Stomach (tissue), 9 donors: ENCODE measurements around the gene MYCBP2. TPM values are rescaled to one million over a fixed set of nuclear protein-coding genes. Genes with fewer than 3 reads are reported as not detected.

Experiments
- DNase-seq, 2 donors: peaks; one replicate each; pipeline versions ENCODE4 v3.0.0 to v3.0.0-alpha.2; 2013 to 2019
- H3K27ac ChIP-seq, 5 donors: fragments of 200-600 bp in 4 of 5; sonication (generic) in 4 of 5; one replicate each; pipeline ENCODE4 v1.5.1; 2013 to 2019; ENCODE audit warnings: mild to moderate bottlenecking in 1 of 5, moderate library complexity in 1 of 5
- H3K27me3 ChIP-seq, 3 donors: fragments of 200-600 bp; sonication (generic); one replicate each; pipeline ENCODE4 v1.5.1; 2017 to 2019; ENCODE audit warnings: mixed run types in 1 of 3
- H3K36me3 ChIP-seq, 4 donors: fragments of 200-600 bp; sonication (generic); 1 replicate in 3 of 4; 2 replicates in 1 of 4; pipeline ENCODE4 v1.5.1; 2016 to 2019
- H3K4me1 ChIP-seq, 4 donors: fragments of 200-600 bp; sonication (generic); one replicate each; pipeline ENCODE4 v1.5.1; 2016 to 2019
- H3K4me3 ChIP-seq, 4 donors: fragments of 200-600 bp; sonication (generic) in 3 of 4; one replicate each; pipeline ENCODE4 v1.5.1; 2016 to 2019; ENCODE audit warnings: mild to moderate bottlenecking in 1 of 4
- H3K9me3 ChIP-seq, 4 donors: fragments of 200-600 bp; sonication (generic); one replicate each; pipeline ENCODE4 v1.5.1; 2016 to 2019
- EP300 ChIP-seq: sonication (generic); formaldehyde crosslinking; IDR thresholded peaks from one replicate; pipeline ENCODE4 v1.6.1; 2017; ENCODE audit warnings: antibody characterized with exemption
- POLR2A ChIP-seq, 4 donors: fragments of 450-650 bp; IDR thresholded peaks; one replicate each; pipeline ENCODE4 v1.6.1; 2016; ENCODE audit warnings: antibody characterized with exemption in 4 of 4, control low read depth in 2 of 4, mild to moderate bottlenecking in 1 of 4, moderate library complexity in 1 of 4
- POLR2AphosphoS5 ChIP-seq, 3 donors: sonication (generic); formaldehyde crosslinking; IDR thresholded peaks; one replicate each; pipeline ENCODE4 v1.6.1; 2016; ENCODE audit warnings: antibody characterized with exemption in 3 of 3
- WGBS, 5 donors: extraction: QIAGEN DNeasy Blood & Tissue Kit in 3 of 5; methylation state at CpG; one replicate each; pipeline versions ENCODE4 v1.1.5 to v1.1.7; 2013 to 2018; 5-methylcytosine and 5-hydroxymethylcytosine counted together
- intact Hi-C: fragments of 100-400 bp; cut with DNase I; formaldehyde crosslinking; loops from one replicate; pipeline ENCODE4 v1.15.1; 2023; ENCODE audit warnings: low total_unique reads
- polyA plus RNA-seq, 3 donors: library from polyadenylated mRNA; stranded (reverse); fragments of 200-250 nt; gene quantifications; one replicate each; pipeline ENCODE4 v1.2.3, GENCODE V29; 2013
- total RNA-seq, 5 donors: library from RNA; depleted of rRNA; stranded (reverse); fragments of >200 nt; gene quantifications; one replicate each; pipeline versions ENCODE4 v1.1.0 to v1.2.3, GENCODE V29; 2014 to 2016
- TF ChIP-seq, protein P1 (sequence below), 7 experiments: fragments of 450-650 bp in 4 of 7; fragments of 200-600 bp in 3 of 7; sonication (generic) in 3 of 7; IDR thresholded peaks; one replicate each; pipeline ENCODE4 v1.5.1; 2016 to 2019; ENCODE audit warnings: antibody characterized with exemption in 7 of 7, control low read depth in 2 of 7, mild to moderate bottlenecking in 1 of 7
- donor health status: healthy with polysubstance abuse.
- donor health status: Bipolar disorder and iron deficiency.
- donor health status: healthy.

Gene MYCBP2
- total and polyA plus RNA-seq, 8 donors = 15.6 to 194 (median 70.4) TPM

DNA sequence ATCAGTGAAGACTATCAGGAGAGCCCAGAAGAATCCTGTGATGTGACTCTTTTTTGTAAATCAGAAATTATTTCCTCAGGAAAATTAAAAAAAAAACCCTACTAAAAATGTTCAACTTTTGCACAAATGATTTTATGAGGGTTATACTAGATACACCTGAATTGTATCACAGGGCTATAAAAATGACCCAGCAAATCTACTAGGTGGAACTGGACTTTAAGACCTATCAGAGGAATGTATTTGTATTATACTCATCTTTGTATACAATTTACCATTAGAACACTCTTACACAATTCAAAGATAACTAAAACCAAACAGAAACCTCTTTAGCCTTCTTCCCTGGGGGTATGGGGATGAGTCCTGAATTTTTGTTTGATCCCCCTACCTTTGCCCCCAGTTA is 307.1 kb downstream of the MYCBP2 start:
- Histone ChIP-seq H3K36me3 (peaks cover 22 to 44% (median 38%) of the 10 kb centered on the region in 4 donors), H3K4me3 (no peak overlapping the region), H3K9me3 (no peaks in the 10 kb centered on the region), H3K27ac (no peak overlapping the region), H3K27me3 (no peaks in the 10 kb centered on the region), H3K4me1 (peaks cover 33 to 91% (median 68%) of the 10 kb centered on the region in 4 donors)
- TF ChIP-seq EP300 (no peak), POLR2AphosphoS5 (IDR thresholded peaks at IDR 0.05) (no peak), POLR2A (IDR thresholded peaks at IDR 0.05) (no peak)
- TF ChIP-seq, protein P1, sequence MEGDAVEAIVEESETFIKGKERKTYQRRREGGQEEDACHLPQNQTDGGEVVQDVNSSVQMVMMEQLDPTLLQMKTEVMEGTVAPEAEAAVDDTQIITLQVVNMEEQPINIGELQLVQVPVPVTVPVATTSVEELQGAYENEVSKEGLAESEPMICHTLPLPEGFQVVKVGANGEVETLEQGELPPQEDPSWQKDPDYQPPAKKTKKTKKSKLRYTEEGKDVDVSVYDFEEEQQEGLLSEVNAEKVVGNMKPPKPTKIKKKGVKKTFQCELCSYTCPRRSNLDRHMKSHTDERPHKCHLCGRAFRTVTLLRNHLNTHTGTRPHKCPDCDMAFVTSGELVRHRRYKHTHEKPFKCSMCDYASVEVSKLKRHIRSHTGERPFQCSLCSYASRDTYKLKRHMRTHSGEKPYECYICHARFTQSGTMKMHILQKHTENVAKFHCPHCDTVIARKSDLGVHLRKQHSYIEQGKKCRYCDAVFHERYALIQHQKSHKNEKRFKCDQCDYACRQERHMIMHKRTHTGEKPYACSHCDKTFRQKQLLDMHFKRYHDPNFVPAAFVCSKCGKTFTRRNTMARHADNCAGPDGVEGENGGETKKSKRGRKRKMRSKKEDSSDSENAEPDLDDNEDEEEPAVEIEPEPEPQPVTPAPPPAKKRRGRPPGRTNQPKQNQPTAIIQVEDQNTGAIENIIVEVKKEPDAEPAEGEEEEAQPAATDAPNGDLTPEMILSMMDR (IDR thresholded peaks at IDR 0.05) = no peak
- intact Hi-C loops = no loop called here
- no peak for DNase-seq

GRCh38 chr13:77016888-77017623 is 309.8 kb downstream of the MYCBP2 start:
- intact Hi-C loops = no loop called here
- peaks cover 38 to 71% (median 65%) of the 10 kb centered on the region in 4 donors for H3K36me3 ChIP-seq
- 83 to 89% (median 85%) methylated on average over 6 of the region's 6 CpGs for WGBS, 5 donors
- no peak for TF ChIP-seq POLR2A (IDR thresholded peaks at IDR 0.05)
- TF ChIP-seq EP300 = no peak
- TF ChIP-seq POLR2AphosphoS5 (IDR thresholded peaks at IDR 0.05) = no peak
- TF ChIP-seq, protein P1 (IDR thresholded peaks at IDR 0.05) = no peak
- H3K27me3 ChIP-seq = no peaks in the 10 kb centered on the region
- H3K4me1 ChIP-seq = peaks cover 15 to 90% (median 53%) of the 10 kb centered on the region in 4 donors
- H3K9me3 ChIP-seq = no peaks in the 10 kb centered on the region
- no peak for DNase-seq
- H3K4me3 ChIP-seq = no peak overlapping the region
- H3K27ac ChIP-seq = peak overlapping the region in 2 of 5 donors; percentile 27 to 48

GRCh38 chr13:77016251-77016812 is 310.6 kb downstream of the MYCBP2 start:
- Histone ChIP-seq H3K27me3 (no peaks in the 10 kb centered on the region), H3K36me3 (peaks cover 43 to 75% (median 72%) of the 10 kb centered on the region in 4 donors), H3K27ac (peak overlapping the region in 2 of 5 donors; percentile 27 to 48), H3K4me1 (peaks cover 8 to 82% (median 49%) of the 10 kb centered on the region in 4 donors), H3K9me3 (no peaks in the 10 kb centered on the region), H3K4me3 (no peak overlapping the region)
- TF ChIP-seq, protein P1 (IDR thresholded peaks at IDR 0.05) = no peak
- no peak for TF ChIP-seq EP300
- no peak for TF ChIP-seq POLR2A (IDR thresholded peaks at IDR 0.05)
- no peak for TF ChIP-seq POLR2AphosphoS5 (IDR thresholded peaks at IDR 0.05)
- intact Hi-C loops = no loop called here
- 56 to 66% (median 61%) methylated on average over 3 of the region's 3 CpGs for WGBS, 5 donors
- no peak for DNase-seq

DNA sequence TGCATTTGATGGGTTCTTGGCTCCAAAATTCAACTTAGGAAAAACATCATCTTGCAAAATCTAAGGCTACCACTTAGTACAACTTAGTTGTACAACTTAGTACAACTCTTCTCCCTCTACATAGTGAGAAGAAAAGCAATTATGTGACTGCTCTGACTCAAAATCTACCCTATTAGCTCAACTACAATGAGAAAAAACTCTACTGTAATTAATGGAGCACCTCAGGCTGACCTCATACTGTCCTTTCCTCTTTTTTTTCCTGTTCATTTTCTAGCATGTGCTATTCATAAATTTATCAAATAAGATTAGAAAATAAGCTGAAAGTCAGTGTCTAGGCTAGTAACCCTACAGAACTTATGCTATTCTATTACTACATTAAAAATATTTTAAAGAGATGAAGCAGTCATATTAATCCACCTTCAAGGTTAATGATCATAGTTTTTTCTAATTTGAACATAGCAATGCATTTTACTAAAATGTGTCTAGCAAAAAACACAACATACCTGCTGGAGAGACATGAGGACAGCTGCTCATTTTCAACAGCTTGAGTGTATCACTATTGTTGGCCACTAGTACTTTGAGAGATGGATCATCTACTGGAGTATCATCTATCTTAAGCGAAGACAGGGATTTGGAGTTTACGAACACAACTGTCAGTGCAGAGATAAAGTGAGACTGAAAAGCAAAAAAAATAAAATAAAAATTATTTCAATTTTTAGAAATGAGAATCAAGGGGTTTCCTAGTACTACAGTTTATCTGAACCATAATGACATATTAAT is 311.8 kb downstream of the MYCBP2 start:
- TF ChIP-seq POLR2AphosphoS5 (IDR thresholded peaks at IDR 0.05) (no peak), EP300 (no peak), POLR2A (IDR thresholded peaks at IDR 0.05) (no peak)
- TF ChIP-seq, protein P1 (IDR thresholded peaks at IDR 0.05) = no peak
- Histone ChIP-seq H3K27me3 (no peaks in the 10 kb centered on the region), H3K36me3 (peaks cover 55 to 86% (median 85%) of the 10 kb centered on the region in 4 donors), H3K4me3 (no peak overlapping the region), H3K9me3 (no peaks in the 10 kb centered on the region), H3K4me1 (peaks cover 5 to 70% (median 39%) of the 10 kb centered on the region in 4 donors), H3K27ac (no peak overlapping the region)
- no peak for DNase-seq
- intact Hi-C loops = no loop called here
- WGBS, 5 donors = 89 to 95% (median 90%) methylated on average over 2 of the region's 2 CpGs
